Natural killer cell (primary cell): ENCODE measurements around the gene SRRT. TPM values are rescaled to one million over a fixed set of nuclear protein-coding genes. Genes with fewer than 3 reads are reported as not detected.
A peak's percentile ranks its signal among the peaks of the same experiment; 100 is the strongest.

ENCODE experiments used
- ATAC-seq, 3 donors: fragments of 150-1000 bp in 2 of 3; fragments of 200-7000 bp in 1 of 3; cut with Tn5 transposase; 1 replicate in 1 of 3; 2 replicates in 2 of 3; pipeline ENCODE4 v1.10.0; 2021; ENCODE audit warnings: mild to moderate bottlenecking in 2 of 3, moderate library complexity in 2 of 3
- DNase-seq, 2 donors: peaks; one replicate each; pipeline versions ENCODE4 v3.0.0 to v3.0.0-alpha.2; 2013 to 2021; ENCODE audit warnings: mixed read lengths in 1 of 2
- H3K27ac ChIP-seq: one replicate; pipeline ENCODE4 v1.5.1; 2013; ENCODE audit warnings: mild to moderate bottlenecking, low read length
- H3K27me3 ChIP-seq: one replicate; pipeline ENCODE4 v1.6.1; 2013; ENCODE audit warnings: low read length; ENCODE audit not compliant: control insufficient read depth, insufficient read depth
- H3K36me3 ChIP-seq: one replicate; pipeline ENCODE4 v1.6.1; 2013; ENCODE audit warnings: low read length; ENCODE audit not compliant: control insufficient read depth, insufficient read depth
- H3K4me1 ChIP-seq: one replicate; pipeline ENCODE4 v1.6.1; 2013; ENCODE audit warnings: low read length; ENCODE audit not compliant: control insufficient read depth, insufficient read depth
- H3K4me3 ChIP-seq: one replicate; pipeline ENCODE4 v1.5.1; 2013; ENCODE audit warnings: low read length
- H3K9me3 ChIP-seq: one replicate; pipeline ENCODE4 v1.6.1; 2013; ENCODE audit warnings: low read length; ENCODE audit not compliant: control insufficient read depth, insufficient read depth
- H3K27ac Mint-ChIP-seq, 2 donors: one replicate each; pipeline ENCODE4 v1.8.0; 2022; ENCODE audit warnings: mild to moderate bottlenecking in 2 of 2, mixed read lengths in 2 of 2, moderate library complexity in 1 of 2
- H3K27me3 Mint-ChIP-seq, 2 donors: one replicate each; pipeline ENCODE4 v1.8.0; 2022; ENCODE audit warnings: low read depth in 2 of 2, mixed read lengths in 2 of 2
- H3K36me3 Mint-ChIP-seq: one replicate; pipeline ENCODE4 v1.8.0; 2022; ENCODE audit warnings: mixed read lengths
- H3K4me1 Mint-ChIP-seq, 2 donors: one replicate each; pipeline ENCODE4 v1.8.0; 2022; ENCODE audit warnings: mixed read lengths in 2 of 2
- H3K4me3 Mint-ChIP-seq: one replicate; pipeline ENCODE4 v1.8.0; 2022; ENCODE audit warnings: mild to moderate bottlenecking, moderate library complexity, mixed read lengths
- H3K9me3 Mint-ChIP-seq, 2 donors: one replicate each; pipeline ENCODE4 v1.8.0; 2022; ENCODE audit warnings: mixed read lengths in 2 of 2
- CTCF ChIP-seq: fragments of 200-600 bp; IDR thresholded peaks from one replicate; pipeline ENCODE4 v1.8.0; 2022; ENCODE audit warnings: antibody characterized with exemption
- WGBS: methylation state at CpG from one replicate; pipeline ENCODE4 v1.1.7; 2013; ENCODE audit warnings: missing lambda C conversion rate; ENCODE audit not compliant: insufficient coverage; 5-methylcytosine and 5-hydroxymethylcytosine counted together
- intact Hi-C: fragments of 100-400 bp; cut with micrococcal nuclease; formaldehyde crosslinking; loops from one replicate; pipeline ENCODE4 v1.14.2; 2022
- total RNA-seq, 4 donors: library from RNA; stranded (reverse); fragments of 120-200 nt in 1 of 4; gene quantifications; one replicate each; pipeline versions ENCODE4 v1.2.3 to v1.2.4, GENCODE V29; 2013 to 2022

The SRRT gene
- total RNA-seq, 3 donors from 2014 or later (not counting 1 experiment from before 2014, with no cell fraction given), result 281 to 307 (median 288) TPM

- Histone ChIP-seq H3K27me3 (no peaks in the 10 kb centered on the region), H3K4me3 (no peak overlapping the region), H3K27ac (no peak overlapping the region), H3K9me3 (no peaks in the 10 kb centered on the region), H3K36me3 (peaks cover 34% of the 10 kb centered on the region), H3K4me1 (peaks cover 28% of the 10 kb centered on the region)
- Mint-ChIP-seq H3K27ac (peak overlapping the region in 1 of 2 donors; percentile 48), H3K4me3 (no peak overlapping the region), H3K9me3 (peaks cover 0 to 2% of the 10 kb centered on the region in 2 donors), H3K4me1 (peaks cover 46 to 54% of the 10 kb centered on the region in 2 donors), H3K36me3 (no peaks in the 10 kb centered on the region), H3K27me3 (no peaks in the 10 kb centered on the region)
- WGBS, result 79% methylated on average over 7 of the region's 7 CpGs
- no peak for DNase-seq
- TF ChIP-seq CTCF, result no peak
- intact Hi-C loops, result no loop called here
- no peak for ATAC-seq
These were observed 3.1 kb downstream of the SRRT start for GRCh38 chr7:100878013-100878412.

- Mint-ChIP-seq H3K27ac (peak overlapping the region in 1 of 2 donors; percentile 24), H3K4me3 (no peak overlapping the region), H3K36me3 (no peaks in the 10 kb centered on the region), H3K4me1 (peaks cover 53 to 54% of the 10 kb centered on the region in 2 donors), H3K9me3 (peaks cover 0 to 2% of the 10 kb centered on the region in 2 donors), H3K27me3 (no peaks in the 10 kb centered on the region)
- H3K9me3 ChIP-seq, result no peaks in the 10 kb centered on the region
- H3K4me1 ChIP-seq, result peaks cover 28% of the 10 kb centered on the region
- H3K36me3 ChIP-seq, result peaks cover 41% of the 10 kb centered on the region
- WGBS, result 94% methylated on average over 6 of the region's 6 CpGs
- no peak for ATAC-seq
- no peak for TF ChIP-seq CTCF
- no peak for DNase-seq
- no peak overlapping the region for H3K4me3 ChIP-seq
- intact Hi-C loops, result no loop called here
- H3K27ac ChIP-seq, result no peak overlapping the region
- H3K27me3 ChIP-seq, result no peaks in the 10 kb centered on the region
These were observed 3.8 kb downstream of the SRRT start for GRCh38 chr7:100878685-100879084.

- no peaks in the 10 kb centered on the region for H3K9me3 ChIP-seq
- DNase-seq, result no peak
- TF ChIP-seq CTCF, result no peak
- Mint-ChIP-seq H3K9me3 (peaks cover 0 to 1% of the 10 kb centered on the region in 2 donors), H3K27ac (peak overlapping the region in 1 of 2 donors; percentile 24), H3K4me1 (peaks cover 47 to 49% of the 10 kb centered on the region in 2 donors), H3K4me3 (no peak overlapping the region), H3K27me3 (no peaks in the 10 kb centered on the region), H3K36me3 (no peaks in the 10 kb centered on the region)
- intact Hi-C loops, result no loop called here
- no peak overlapping the region for H3K4me3 ChIP-seq
- H3K36me3 ChIP-seq, result peaks cover 52% of the 10 kb centered on the region
- no peaks in the 10 kb centered on the region for H3K27me3 ChIP-seq
- ATAC-seq, result no peak
- 85% methylated on average over 11 of the region's 11 CpGs for WGBS
- peaks cover 18% of the 10 kb centered on the region for H3K4me1 ChIP-seq
- H3K27ac ChIP-seq, result no peak overlapping the region
These were observed 4.9 kb downstream of the SRRT start for GRCh38 chr7:100879685-100880261.

GRCh38 chr7:100880645-100881044 lies 5.7 kb downstream of the SRRT start:
- ATAC-seq, result no peak
- H3K36me3 ChIP-seq, result peaks cover 60% of the 10 kb centered on the region
- H3K4me1 ChIP-seq, result peaks cover 19% of the 10 kb centered on the region
- Mint-ChIP-seq H3K4me1 (peaks cover 39 to 44% of the 10 kb centered on the region in 2 donors), H3K27me3 (no peaks in the 10 kb centered on the region), H3K9me3 (no peaks in the 10 kb centered on the region), H3K27ac (no peak overlapping the region), H3K36me3 (no peaks in the 10 kb centered on the region), H3K4me3 (no peak overlapping the region)
- 95% methylated on average over 7 of the region's 7 CpGs for WGBS
- no peak for DNase-seq
- H3K27ac ChIP-seq, result no peak overlapping the region
- no peaks in the 10 kb centered on the region for H3K27me3 ChIP-seq
- no peak overlapping the region for H3K4me3 ChIP-seq
- intact Hi-C loops, result no loop called here
- H3K9me3 ChIP-seq, result no peaks in the 10 kb centered on the region
- no peak for TF ChIP-seq CTCF
